Activated gamma-delta T cell (primary cell): ENCODE results near the gene SH2D3A.
A peak's percentile ranks its signal among the peaks of the same experiment; 100 is the strongest.
"Not testable (repeated sequence)": the region's sequence is repeated elsewhere in the genome, so short reads cannot be mapped to it uniquely, and the experiment has no call there.

Experiments
- DNase-seq: peaks from one replicate; lab custom pipeline; 2025; lab: John Stamatoyannopoulos, UW

The SH2D3A gene

GRCh38 chr19:6790194-6791128 is 23.2 kb upstream of the SH2D3A start:
- no peak for DNase-seq

GRCh38 chr19:6788896-6789295 is 21.7 kb upstream of the SH2D3A start:
- no peak for DNase-seq

GRCh38 chr19:6787393-6787792 is 20.2 kb upstream of the SH2D3A start:
- DNase-seq = no peak

- no peak for DNase-seq
Measured at GRCh38 chr19:6779206-6779605, 12.0 kb upstream of the SH2D3A start.

- no peak for DNase-seq
Measured at GRCh38 chr19:6778386-6778785, 11.2 kb upstream of the SH2D3A start.

GRCh38 chr19:6777434-6777833 is 10.2 kb upstream of the SH2D3A start:
- DNase-seq = no peak

- no peak for DNase-seq
Measured at GRCh38 chr19:6776999-6777398, 9.8 kb upstream of the SH2D3A start.

- DNase-seq = not testable (repeated sequence)
Measured at GRCh38 chr19:6776045-6776444, 8.8 kb upstream of the SH2D3A start.

GRCh38 chr19:6774821-6775707 is 7.8 kb upstream of the SH2D3A start:
- no peak for DNase-seq

GRCh38 chr19:6773323-6773931 is 6.2 kb upstream of the SH2D3A start:
- no peak for DNase-seq

GRCh38 chr19:6772866-6773322 is 5.7 kb upstream of the SH2D3A start:
- DNase-seq = no peak

GRCh38 chr19:6772028-6772865 is 5.0 kb upstream of the SH2D3A start, which contains the start of gene VAV1:
Gene VAV1, plus strand, starts transcription at chr19:6772708. Its CDS starts 100 bp downstream, at chr19:6772808.
- DNase-seq = peak; percentile 73

GRCh38 chr19:6771648-6772027 is 4.4 kb upstream of the SH2D3A start:
- DNase-seq = not testable (repeated sequence)

GRCh38 chr19:6769006-6769619 is 1.9 kb upstream of the SH2D3A start:
- no peak for DNase-seq

GRCh38 chr19:6768236-6768785 is 1.1 kb upstream of the SH2D3A start:
- DNase-seq = no peak

- no peak for DNase-seq
Measured at GRCh38 chr19:6767081-6767356, 216 bp downstream of the SH2D3A start.

GRCh38 chr19:6766357-6767080 is 716 bp downstream of the SH2D3A start:
- DNase-seq = no peak

- no peak for DNase-seq
Measured at GRCh38 chr19:6765738-6766356, 1.4 kb downstream of the SH2D3A start.

- DNase-seq = not testable (repeated sequence)
Measured at GRCh38 chr19:6762253-6762797, 4.9 kb downstream of the SH2D3A start.
